ENCODE measurements around the gene SCGN. TPM values are rescaled to one million over a fixed set of nuclear protein-coding genes. Genes with fewer than 3 reads are reported as not detected.
A peak's percentile ranks its signal among the peaks of the same experiment; 100 is the strongest.

SCGN gene
- total and polyA plus RNA-seq, 9 of the 15 experiments (the other 6 are each of a cell fraction or from before 2014, with no cell fraction given) = not detected

- TF ChIP-seq RBM39 (optimal IDR thresholded peaks at IDR 0.05; ENCODE audit: low read depth, low read length) (no peak), SREBF2 (CRISPR knock-in tag; IDR thresholded peaks at IDR 0.05) (no peak), ZNF589 (CRISPR knock-in tag; IDR thresholded peaks at IDR 0.05; ENCODE audit: low read depth) (no peak), ZNF583 (CRISPR knock-in tag; IDR thresholded peaks at IDR 0.05) (no peak), STAT5A (IDR thresholded peaks at IDR 0.05; ENCODE audit: borderline replicate concordance, low read length) (no peak), RAD21 (CRISPR knock-in tag; conservative IDR thresholded peaks at IDR 0.05 in 1 of 2, IDR thresholded peaks at IDR 0.05 in 1 of 2) (peak; percentile 45 to 63; a peak in 3 of 4 replicates), CTCF (IDR thresholded peaks at IDR 0.05 in 2 of 3, conservative IDR thresholded peaks at IDR 0.05 in 1 of 3; ENCODE audit: insufficient read depth in 2 of 3, low read depth in 1 of 3, low read length in 3 of 3) (peak in 2 of 3 experiments; percentile 4 to 38; a peak in 3 of 6 replicates), AFF4 (CRISPR knock-in tag; IDR thresholded peaks at IDR 0.05) (no peak), HMBOX1 (IDR thresholded peaks at IDR 0.05) (peak; percentile 31; the same call in 1 of the 2 replicates), TAF1 (IDR thresholded peaks at IDR 0.05; ENCODE audit: control insufficient read depth, extremely low read depth, insufficient read depth, low read length, severe bottlenecking) (no peak), NKRF (IDR thresholded peaks at IDR 0.05; ENCODE audit: borderline replicate concordance) (no peak), HEY1 (CRISPR knock-in tag; IDR thresholded peaks at IDR 0.05; ENCODE audit: borderline replicate concordance) (no peak)
Measured at GRCh38 chr6:25670793-25671513, 18.9 kb downstream of the SCGN start (continued).

All from K562 (cell line).